Measurements from ENCODE around the gene JARID2.

Gene JARID2

DNA sequence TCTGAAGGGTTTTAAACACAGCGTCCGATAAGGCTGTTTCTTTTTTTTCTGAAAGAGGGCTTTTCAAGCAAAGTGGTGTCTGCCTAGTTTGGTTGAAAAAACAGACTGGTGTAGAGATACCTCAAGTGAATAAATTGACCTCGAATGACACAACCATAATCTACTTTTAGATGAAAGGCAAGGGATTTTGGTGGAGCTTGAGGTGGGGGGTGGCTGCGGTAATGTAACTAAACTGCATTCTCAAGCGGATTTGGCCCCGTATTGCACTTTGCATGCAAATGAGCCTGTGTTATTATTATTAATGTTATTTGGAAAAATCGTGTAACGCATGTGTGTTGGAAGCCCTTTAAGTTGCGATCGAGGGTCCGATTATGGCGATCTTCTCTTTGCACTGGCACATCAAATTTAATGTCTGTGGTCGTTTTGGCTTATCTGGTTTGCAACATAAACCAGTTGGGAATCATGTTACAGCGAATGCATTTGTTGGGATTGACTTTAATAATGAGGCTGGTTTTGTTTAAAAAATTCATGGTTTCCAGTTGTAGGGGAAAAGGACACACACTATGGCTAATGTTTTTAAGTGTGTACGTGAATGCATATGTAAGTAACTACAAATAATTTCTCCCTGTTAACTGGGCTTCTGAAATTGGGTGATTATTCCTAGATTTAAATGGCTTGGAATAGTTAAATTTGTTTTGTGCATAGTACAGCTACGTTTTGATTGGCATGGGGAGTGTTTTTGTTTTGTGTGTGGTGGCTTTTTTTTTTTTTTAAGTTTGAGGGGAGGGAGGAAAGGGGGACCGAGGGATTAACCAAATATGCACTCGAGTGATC is 1.0 kb downstream of the JARID2 start:
- DNase-seq (ENCODE audit: low read depth in 3 of 3, low spot score in 1 of 3): no peak

DNA sequence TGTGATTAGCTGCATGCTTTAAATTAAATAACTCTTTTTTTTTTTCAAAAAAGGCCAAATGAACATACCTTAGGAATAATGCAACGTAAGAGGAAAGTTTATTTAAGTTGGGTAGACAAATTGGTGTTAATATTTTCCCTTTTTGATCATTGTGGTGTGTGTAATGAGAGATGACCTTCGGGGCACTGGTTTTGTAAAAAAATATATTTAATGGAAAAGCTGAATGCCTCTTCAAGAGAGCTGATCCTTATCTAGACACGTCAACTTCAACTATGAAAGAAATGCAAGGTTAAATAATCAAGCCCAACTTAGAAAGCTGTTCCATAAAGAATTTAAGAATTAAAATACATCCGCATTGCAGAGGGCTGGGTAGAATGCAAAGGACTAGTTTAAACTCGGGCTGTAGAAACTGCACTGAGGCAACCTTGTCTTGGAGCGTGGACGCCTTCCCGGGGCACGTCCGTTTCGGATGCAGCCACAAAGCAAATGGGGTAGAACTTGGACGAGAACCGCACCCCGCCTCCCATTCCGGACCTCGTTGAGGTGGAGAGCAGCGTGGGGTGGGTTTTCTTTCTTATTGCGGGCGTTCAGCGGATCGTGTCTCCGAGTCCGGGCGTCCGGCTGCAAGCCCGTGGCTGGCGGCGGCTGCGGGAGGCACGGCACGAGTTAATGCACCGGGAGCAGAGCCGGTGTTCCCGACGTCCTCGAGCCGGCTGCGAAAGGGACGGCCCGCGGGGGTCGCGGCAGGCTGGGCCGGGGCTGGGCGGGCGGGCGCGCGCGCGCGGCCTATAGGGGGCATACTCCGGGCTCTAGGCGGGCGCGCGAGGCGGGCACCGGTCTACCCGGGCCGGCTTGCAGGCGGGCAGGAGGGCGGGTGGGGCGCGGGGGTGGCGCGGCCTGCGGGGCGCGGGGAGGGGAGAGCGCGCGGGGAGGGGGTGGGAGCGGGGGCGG is 1.9 kb downstream of the JARID2 start:
- peak; percentile 2 to 45 (median 20) for DNase-seq (ENCODE audit: low read depth in 3 of 3, low spot score in 1 of 3)

DNA sequence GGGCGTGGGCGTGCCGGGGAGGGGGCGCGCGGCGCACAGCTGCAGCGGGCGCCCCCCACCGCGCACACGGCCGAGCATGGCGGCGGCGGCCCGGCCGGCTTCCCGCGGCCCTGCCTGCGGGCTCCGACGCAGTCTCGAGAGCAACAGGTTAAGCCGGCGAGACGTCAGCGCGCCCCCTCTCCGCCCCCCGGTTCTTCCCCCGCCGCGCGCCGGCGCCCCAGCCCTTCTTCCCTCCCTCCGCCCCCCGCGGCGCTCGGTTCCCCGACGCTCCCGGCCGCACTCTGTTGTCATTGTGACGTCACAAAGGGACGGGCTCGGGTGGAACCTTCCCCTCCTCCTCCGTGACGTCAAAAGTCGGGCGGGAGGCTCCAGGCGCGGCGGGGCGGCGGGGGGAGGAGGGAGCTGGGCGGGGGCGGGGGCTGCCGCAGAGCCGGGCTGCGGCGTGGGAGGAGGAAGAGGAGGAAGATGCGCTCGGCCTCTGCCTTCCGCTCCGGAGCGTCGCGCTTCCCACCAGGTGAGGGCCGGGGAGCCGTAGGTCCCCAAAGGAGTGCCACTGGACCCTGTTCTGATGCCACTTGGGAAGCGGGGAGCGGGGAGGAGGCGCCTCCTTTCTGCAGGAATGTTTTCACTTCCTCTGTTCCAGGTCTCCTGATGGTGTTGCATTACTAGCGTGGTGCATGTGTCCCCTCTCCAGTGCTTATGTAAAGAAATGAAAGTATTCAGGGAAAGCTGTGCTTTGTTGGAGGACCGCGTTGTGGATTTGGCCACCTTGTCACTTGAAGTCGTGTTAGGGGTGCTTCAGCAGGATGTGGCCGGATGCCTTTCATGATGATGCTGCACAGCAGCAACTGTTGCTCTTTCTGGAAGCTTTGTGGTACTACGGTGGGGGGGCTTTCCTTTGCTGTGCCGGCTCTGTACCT is 2.8 kb downstream of the JARID2 start:
- peak; percentile 80 to 93 (median 91) for DNase-seq (ENCODE audit: low read depth in 3 of 3, low spot score in 1 of 3)

DNA sequence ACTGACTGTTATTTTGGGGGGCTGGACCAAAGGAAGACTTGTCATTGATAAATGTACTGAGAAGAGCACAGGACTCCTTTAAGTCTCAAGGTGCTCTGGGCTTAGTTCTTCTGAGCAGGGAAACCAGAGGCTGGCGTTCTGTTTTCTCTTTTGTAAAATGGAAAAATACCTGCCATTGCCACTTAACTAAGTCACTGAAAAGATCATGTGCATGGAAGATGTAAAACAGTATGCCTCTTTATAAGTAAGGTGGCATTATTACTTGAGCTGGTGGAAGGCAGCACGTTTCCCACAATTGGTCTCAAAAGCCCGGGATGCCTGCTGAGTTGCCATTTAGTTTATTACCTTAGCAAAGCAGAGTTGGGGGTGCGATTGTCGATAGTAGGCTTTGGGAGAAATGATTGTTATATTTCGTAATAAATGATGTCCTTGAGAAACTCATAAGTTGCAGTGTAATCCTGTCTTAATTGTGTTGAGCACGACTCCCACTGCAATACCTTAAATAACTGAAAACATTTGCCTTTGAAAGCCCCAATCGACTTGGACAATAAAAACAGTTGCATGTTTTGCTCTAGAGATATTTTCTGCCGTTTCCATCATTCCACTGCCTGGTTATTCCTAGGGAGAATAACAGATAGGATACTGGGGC is 3.6 kb downstream of the JARID2 start:
- no peak for DNase-seq (ENCODE audit: low read depth in 3 of 3, low spot score in 1 of 3)

DNA sequence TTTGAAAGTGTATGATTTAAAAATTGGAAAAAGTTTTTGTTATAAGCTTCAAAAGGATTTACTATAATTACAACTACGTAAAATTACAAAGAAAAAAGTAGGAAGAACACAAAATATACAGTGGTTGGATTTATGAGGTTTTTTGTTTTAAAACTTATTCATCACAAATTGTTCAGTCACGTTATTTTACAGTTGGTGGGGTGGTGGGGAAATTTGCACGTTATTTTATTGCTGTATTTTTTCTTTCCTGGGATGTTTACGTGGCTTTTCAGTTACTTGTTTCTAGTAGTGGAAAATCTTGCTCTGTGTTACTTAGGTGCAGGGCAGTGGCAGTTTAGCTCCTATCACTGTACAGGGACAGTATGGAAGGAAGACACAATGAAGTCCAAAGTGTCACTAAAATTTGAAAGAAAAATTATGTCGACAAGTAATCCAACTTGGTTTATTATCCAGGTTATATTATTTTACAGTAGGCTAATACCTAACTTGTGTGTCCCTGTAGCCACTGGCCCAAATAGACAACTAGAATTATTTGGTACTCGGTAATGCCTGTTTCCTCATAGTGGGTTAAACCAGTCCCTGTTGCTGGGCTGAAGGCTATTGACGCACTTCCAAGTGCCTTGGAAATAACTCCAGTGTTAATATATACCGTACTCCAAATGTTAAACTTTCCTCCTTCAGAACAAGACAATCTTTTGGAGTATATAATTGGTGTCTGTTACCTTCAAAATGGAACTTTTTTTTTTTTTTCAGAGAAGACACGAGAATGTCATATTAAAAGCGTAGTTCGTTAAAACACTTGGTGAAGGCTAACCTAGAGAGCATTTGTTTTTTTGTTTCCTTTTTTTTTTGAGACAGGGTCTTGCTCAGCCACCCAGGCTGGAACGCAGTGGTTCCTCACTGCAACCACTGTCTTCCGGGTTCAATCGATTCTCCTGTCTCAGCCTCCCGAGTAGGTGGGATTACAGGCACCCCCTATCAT is 4.6 kb downstream of the JARID2 start:
- no peak for DNase-seq (ENCODE audit: low read depth in 3 of 3, low spot score in 1 of 3)

DNA sequence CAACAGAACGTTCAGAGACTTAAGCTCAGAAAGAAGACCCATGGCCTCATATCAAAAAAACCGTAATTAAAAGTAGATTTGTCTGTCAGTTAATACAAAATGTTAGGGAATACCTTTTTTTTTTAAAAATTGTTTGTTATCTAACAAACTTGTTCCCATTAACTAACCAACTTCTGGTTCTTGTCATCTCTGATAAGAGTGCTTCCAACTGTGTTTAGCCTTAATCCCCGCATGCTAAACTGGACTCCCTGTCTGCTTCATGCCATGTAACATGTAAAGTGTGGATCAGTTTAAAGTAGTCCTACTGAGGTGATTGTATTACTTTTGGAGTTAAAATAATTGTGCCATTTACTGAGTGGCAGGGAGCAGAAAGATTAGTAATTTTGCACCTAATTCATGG is 6.3 kb downstream of the JARID2 start:
- no peak for DNase-seq (ENCODE audit: low read depth in 3 of 3, low spot score in 1 of 3)

DNA sequence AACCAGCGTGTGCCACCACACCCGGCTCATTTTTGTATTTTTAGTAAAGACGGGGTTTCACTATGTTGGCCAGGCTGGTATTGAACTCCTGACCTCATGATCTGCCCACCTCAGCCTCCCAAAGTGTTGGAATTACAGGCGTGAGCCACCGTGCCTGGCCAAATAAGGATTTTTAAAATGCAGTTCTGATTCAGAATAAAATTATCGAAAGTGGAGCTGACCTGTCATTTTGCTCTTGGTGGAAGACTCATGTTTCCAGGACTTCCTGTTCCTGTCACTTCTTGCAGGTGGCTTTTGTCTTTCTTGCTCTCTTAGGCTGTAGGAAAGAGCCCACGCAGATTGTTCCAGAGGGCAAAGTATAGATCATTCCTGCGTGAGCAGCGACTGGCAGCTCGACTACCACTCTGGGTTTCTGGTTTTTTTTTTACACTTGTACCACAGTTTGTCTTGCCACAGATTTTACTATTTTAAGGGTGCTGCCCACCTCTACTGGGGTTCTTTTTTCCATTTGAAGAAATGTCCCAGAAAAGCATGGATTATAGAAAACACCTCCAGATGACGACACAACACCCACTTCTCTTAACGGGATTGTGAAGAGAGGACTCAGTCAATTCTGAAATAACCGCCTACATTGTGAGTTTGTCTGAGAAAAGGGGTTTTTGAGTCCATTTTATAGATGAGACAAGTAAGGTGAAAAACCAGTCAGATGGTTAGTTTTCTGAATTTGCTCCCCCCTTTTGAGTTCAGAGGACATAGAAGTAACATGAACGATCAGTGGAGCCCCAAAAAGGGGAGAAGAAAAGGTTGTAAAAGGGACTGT is 7.5 kb downstream of the JARID2 start:
- no peak for DNase-seq (ENCODE audit: low read depth in 3 of 3, low spot score in 1 of 3)

DNA sequence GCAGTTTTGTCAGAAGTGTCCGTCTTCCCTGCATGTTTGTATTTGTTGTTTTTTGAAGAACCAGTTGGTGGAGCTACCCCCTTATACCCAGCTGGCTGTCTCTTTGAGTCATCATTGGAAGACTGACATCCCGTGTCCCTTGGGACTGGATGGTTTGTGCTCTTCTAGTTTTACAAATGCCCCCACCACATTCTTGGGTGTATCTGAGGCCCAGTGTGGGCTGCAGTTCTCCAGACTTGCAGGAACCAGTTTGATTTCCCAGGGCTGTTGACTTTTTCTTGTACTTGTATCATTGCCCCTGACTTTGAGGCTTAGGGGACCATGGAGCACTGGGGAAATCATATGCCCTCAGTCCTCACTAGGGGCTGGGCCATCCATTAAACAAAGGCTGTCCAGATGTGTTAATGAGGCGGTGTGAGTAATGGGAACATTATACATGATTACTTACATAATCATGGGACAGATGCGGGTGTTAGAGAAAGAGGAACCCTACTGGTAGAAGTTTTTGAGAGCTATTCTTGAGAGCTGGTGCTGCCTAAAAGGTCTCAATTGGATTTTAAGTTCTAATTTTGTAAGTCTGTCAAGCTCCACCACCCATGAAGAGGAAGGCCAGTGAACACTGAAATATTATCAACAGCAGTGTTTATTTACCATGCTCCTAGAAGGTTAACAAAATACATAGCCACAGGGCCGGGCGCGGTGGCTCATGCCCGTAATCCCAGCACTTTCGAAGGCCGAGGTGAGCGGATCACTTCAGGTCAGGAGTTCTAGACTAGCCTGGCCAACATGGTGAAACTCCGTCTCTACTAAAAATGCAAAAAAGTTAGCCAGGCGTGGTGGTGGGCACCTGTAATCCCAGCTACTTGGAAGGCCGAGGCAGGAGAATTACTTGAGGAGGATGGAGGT is 8.5 kb downstream of the JARID2 start:
- DNase-seq (ENCODE audit: low read depth in 3 of 3, low spot score in 1 of 3): no peak

DNA sequence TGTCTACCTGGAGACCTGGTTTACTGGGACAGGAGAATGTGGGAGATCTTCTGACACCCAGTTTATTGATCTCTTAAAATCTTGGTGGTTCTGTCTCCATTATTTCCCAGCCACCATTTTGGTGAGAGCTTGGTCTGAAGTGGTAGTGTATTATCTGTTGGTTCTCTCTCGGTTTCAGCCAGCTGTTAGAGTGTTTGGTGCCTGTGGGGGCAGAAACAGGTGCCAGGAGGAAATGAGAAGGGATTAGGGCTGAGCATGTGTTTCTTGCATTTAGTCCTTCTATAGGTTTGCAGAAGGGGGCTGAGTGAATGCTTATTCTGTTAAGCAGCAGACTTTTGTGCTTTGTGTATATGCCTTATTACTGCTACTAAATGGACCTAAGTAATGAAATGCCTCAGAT is 9.6 kb downstream of the JARID2 start:
- DNase-seq (ENCODE audit: low read depth in 3 of 3, low spot score in 1 of 3): no peak

DNA sequence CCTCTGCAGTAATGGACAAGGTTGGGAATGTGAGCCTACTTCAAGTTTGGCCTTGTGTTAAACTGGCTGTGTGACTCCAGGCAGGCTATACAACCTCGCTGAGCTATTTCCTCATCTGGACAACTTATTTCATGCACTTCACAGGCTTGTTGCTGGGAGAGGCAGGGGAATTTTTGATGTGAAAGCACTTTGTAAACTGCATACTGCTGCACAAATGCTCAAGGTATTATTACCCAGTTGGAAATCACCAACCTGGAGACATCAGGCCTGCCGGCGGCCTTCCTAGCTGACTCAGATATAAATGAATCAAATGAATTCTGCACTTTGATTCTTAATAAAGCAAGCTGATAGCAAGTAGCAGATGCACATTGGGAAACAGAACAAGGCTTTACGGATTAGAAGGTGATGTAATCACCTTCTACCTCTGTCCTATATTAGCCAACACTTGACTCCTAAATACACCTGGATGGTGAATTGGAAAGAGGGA is 10.1 kb downstream of the JARID2 start:
- DNase-seq (ENCODE audit: low read depth in 3 of 3, low spot score in 1 of 3): no peak

DNA sequence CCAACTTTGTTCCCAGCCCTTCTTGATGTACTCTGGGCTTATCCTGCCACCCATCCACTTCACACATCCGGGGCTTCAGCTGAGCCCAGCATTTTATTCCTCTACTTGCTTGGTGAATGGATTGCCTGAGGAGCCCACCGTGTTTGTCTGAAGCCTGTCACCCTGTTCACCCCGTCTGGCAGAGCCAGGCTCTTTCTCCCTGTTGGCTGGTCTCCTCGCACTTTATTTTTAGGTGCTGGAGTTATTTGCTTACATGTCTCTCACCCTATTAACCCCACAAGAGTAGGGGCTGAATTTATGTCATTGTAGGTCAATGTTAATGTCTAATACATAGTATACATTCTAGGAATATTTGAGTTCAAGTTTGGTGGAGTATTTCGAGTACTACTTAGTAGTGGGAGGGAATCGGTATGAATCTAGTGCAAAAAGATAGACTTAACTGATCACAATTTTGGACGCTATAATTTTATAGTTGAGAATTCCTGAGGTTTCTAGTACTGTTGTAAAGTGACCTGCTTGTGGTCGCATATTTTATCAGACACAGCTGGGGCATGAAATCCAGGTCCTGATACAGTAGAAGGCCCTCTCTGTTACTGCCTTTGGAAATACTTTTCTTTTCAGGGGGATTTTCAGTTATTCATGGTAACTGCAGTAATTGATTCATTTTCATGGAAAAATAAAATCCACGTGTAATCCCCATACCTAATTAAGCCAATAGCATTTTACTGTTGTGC is 10.8 kb downstream of the JARID2 start:
- no peak for DNase-seq (ENCODE audit: low read depth in 3 of 3, low spot score in 1 of 3)

DNA sequence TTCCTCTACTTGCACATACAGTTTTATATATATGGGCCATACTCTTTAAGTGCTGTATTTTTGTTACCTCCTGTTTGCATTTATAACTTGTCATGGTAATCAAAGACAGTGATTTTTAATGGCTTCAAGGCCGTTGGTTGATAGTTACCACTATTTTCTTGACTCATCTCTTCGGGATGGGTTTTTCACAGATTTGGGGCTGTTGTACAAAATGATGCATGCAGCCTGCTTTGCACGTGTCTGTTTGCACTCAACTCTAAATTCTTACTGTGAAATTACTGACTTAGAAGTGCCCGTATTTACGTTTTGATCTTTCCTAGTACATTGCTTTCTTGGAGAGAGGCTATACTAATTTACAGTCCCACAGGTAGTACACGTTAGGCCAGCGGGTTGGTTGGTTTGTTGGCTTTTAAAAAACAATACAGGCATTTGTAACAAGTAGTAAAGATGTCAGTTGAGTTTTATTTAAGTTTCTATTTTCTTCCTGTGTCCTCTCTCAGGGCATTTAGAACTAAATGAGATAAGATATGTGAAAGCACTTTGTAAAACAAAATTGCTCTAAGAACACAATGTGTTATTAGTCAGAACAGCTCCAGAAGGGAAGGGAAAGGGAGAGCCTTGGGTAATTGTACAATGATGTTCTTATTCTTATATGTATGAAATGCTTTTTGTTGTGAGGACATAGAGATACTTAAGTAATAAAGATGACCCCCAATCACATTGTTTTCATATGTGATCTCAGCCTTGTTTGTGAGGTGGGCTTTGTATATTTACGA is 11.7 kb downstream of the JARID2 start:
- no peak for DNase-seq (ENCODE audit: low read depth in 3 of 3, low spot score in 1 of 3)

DNA sequence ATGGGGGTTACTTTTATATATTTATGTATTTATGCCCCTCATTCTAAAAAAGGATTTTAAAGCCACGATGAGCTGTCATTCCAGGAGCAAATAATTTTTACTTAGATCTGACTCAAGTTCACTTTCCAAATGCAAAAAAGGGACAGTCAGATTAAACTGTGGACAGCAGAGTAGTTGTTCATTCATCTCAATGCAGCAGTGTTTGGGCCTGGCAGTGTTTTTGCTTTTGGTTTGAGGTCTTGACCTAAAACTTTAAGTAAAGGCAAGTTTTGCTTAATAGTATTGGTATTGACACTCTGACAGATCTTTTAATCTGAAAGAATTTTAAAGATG is 13.9 kb downstream of the JARID2 start:
- no peak for DNase-seq (ENCODE audit: low read depth in 3 of 3, low spot score in 1 of 3)

DNA sequence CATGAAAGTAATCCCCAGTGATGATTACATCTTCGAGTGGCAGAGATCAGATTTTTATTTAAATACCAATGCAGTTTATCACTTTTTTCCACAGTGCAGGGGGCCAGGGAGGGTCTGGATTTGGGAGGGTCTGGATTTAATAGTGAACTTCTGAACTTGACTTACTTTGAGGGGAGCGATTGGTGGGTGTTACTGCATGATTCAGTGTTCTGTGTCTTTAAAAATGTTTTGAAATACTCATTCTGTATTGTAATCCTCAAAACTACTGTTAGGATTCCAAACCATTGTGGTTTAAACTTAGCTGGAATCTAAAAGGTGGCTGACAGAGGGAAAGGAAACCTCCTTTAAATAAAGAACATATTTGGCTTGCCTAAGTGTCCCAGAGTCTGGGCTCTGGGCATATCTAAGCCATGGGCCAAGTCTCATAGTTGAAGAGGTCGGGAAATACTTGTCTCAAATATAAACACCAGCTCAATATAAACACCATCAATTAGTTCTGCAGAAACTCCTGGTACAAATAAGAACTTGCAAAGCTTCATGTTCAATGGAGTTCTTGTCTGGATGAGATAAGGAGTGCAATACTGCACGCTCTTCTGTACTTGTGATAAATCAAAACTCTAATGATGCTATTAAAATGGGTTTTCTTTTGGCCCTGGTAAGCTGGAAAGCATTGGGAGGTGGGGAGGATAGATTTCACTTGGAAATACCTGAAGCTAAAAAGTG is 14.4 kb downstream of the JARID2 start:
- no peak for DNase-seq (ENCODE audit: low read depth in 3 of 3, low spot score in 1 of 3)

DNA sequence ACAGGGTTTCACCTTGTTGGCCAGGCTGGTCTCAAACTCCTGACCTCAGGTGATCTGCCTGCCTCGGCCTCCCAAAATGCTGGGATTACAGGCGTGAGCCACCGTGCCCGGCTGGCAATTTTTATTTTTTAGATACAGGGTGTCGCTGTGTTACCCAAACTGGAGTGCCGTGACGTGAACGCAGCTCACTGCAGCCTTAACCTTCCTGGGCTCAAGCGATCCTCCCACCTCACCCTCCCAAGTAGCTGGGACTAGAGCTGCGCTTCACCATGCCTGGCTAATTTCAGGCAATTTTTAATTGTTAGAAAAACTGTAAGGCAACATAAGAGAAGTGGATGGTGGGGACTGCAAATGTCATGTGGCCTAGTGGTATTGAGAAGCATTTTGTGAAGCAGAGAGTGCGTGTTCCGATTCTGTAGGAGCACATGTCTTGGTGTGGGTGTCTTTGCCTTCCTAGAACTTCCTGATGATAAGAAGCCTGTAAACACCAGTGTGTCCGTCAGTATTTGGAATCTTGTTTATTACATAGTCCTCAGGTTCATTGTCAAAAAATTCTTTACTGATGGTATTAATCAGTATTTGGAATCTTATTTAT is 18.0 kb downstream of the JARID2 start:
- DNase-seq (ENCODE audit: low read depth in 3 of 3, low spot score in 1 of 3): no peak

All from stimulated activated CD4-positive, alpha-beta T cell treated with anti-CD3 and anti-CD28 coated beads, TNF-alpha, amount 100 ng/mL, for 1 hour (primary cell).